Astrocyte (in vitro differentiated cells and primary cell): ENCODE data around the gene EXOC4. TPM values are rescaled to one million over a fixed set of nuclear protein-coding genes. Genes with fewer than 3 reads are reported as not detected.
A peak's percentile ranks its signal among the peaks of the same experiment; 100 is the strongest.

Experiments used
- DNase-seq: peaks from one replicate; pipeline ENCODE4 v3.0.0-alpha.2; 2010; ENCODE audit warnings: low read depth
- FAIRE-seq: peaks from 2 replicates; lab custom pipeline; 2011; peaks lifted over from hg19 to GRCh38; lab: Jason Lieb, UNC
- H2AFZ ChIP-seq: 2 replicates; pipeline ENCODE4 v1.6.0; 2012; ENCODE audit warnings: low read depth, low read length, inconsistent platforms
- H3K27ac ChIP-seq: 2 replicates; pipeline ENCODE4 v1.5.1; 2011; ENCODE audit warnings: low read depth, low read length, inconsistent platforms
- H3K27me3 ChIP-seq: 2 replicates; pipeline ENCODE4 v1.6.0; 2011; ENCODE audit warnings: low read length, inconsistent platforms; ENCODE audit not compliant: insufficient read depth
- H3K36me3 ChIP-seq: 2 replicates; pipeline ENCODE4 v1.5.1; 2011; ENCODE audit warnings: low read length, inconsistent platforms; ENCODE audit not compliant: insufficient read depth
- H3K4me1 ChIP-seq: 2 replicates; pipeline ENCODE4 v1.5.1; 2011; ENCODE audit warnings: low read length, inconsistent platforms; ENCODE audit not compliant: insufficient read depth
- H3K4me2 ChIP-seq: 2 replicates; pipeline ENCODE4 v1.6.0; 2012; ENCODE audit warnings: low read length, inconsistent platforms
- H3K4me3 ChIP-seq: 2 replicates; pipeline ENCODE4 v1.5.1; 2011; ENCODE audit warnings: low read depth, mild to moderate bottlenecking, low read length, inconsistent platforms; ENCODE audit not compliant: insufficient read depth
- H3K79me2 ChIP-seq: 2 replicates; pipeline ENCODE4 v1.6.0; 2012; ENCODE audit warnings: mild to moderate bottlenecking, low read length, inconsistent platforms; ENCODE audit not compliant: insufficient read depth
- H3K9ac ChIP-seq: 2 replicates; pipeline ENCODE4 v1.6.0; 2012; ENCODE audit warnings: mild to moderate bottlenecking, low read length, inconsistent platforms
- H3K9me3 ChIP-seq: 2 replicates; pipeline ENCODE4 v1.5.1; 2012; ENCODE audit warnings: low read depth, mild to moderate bottlenecking, low read length, inconsistent platforms; ENCODE audit not compliant: insufficient read depth
- H4K20me1 ChIP-seq: 2 replicates; pipeline ENCODE4 v1.6.0; 2012; ENCODE audit warnings: low read length, inconsistent platforms; ENCODE audit not compliant: insufficient read depth
- H3K27ac Mint-ChIP-seq: one replicate; pipeline ENCODE4 v1.8.0; 2021; ENCODE audit warnings: mild to moderate bottlenecking, mixed read lengths; ENCODE audit not compliant: unreplicated experiment
- H3K27me3 Mint-ChIP-seq: one replicate; pipeline ENCODE4 v1.8.0; 2021; ENCODE audit warnings: low read depth, mixed read lengths; ENCODE audit not compliant: unreplicated experiment
- H3K36me3 Mint-ChIP-seq: one replicate; pipeline ENCODE4 v1.8.0; 2021; ENCODE audit warnings: low read depth, mixed read lengths; ENCODE audit not compliant: unreplicated experiment
- H3K4me1 Mint-ChIP-seq: one replicate; pipeline ENCODE4 v1.8.0; 2021; ENCODE audit warnings: low read depth, mixed read lengths; ENCODE audit not compliant: unreplicated experiment
- H3K4me3 Mint-ChIP-seq: one replicate; pipeline ENCODE4 v1.8.0; 2021; ENCODE audit warnings: mild to moderate bottlenecking, moderate library complexity, mixed read lengths; ENCODE audit not compliant: unreplicated experiment
- H3K9me3 Mint-ChIP-seq: one replicate; pipeline ENCODE4 v1.8.0; 2021; ENCODE audit warnings: mild to moderate bottlenecking, mixed read lengths; ENCODE audit not compliant: unreplicated experiment
- EZH2 ChIP-seq: IDR thresholded peaks from 2 replicates; pipeline ENCODE4 v1.6.1; 2012; ENCODE audit warnings: mild to moderate bottlenecking, low read length, inconsistent platforms; ENCODE audit not compliant: insufficient read depth
- total RNA-seq: library from RNA; stranded (reverse); gene quantifications from 2 replicates; pipeline ENCODE4 v1.2.1, GENCODE V29; 2021
- TF ChIP-seq, protein P1 (sequence below): IDR thresholded peaks from 2 replicates; pipeline ENCODE4 v1.5.1; 2011; ENCODE audit warnings: low read depth, mild to moderate bottlenecking, inconsistent platforms, low read length, moderate library complexity; ENCODE audit not compliant: insufficient read depth

The EXOC4 gene
- total RNA-seq, 1 donor from 2014 or later = 57.5 TPM

DNA sequence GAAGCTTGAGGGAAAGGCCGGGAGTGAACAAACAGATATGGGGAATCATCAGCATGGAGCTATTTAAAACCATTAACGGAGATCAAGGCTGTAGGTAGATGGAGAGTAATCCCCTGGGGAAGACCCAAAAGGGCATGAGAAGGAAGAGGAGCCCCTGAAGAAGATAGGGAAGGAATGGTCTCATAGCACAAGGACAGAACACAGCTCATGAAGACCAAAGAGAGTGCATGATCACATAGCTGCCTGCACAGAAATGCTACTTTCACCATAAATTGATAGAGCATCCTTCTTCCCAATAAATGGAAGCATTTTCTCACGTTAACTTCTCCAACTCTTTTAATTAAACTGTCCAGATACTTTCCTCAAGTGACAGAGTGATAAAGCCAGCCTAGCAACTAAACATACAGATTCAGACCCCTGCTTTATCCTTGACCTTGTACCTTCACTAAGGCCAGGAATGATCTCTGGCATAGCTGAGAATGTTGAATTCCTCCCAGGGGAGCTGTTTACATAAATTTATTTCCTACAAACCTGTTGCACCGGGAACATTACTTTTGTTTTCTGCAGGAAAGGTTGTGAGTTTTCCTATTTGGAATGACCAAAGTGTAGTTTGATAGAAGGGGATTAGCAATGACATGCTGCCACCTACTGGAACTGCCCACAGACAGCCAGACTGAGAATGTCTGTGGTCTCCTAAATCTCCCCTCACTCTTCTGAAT lies 763.5 kb downstream of the EXOC4 start:
- Mint-ChIP-seq H3K4me1 (no peaks in the 10 kb centered on the region), H3K27me3 (no peaks in the 10 kb centered on the region), H3K27ac (no peak overlapping the region), H3K36me3 (no peaks in the 10 kb centered on the region), H3K9me3 (no peaks in the 10 kb centered on the region), H3K4me3 (no peak overlapping the region)
- Histone ChIP-seq H3K79me2 (no peaks in the 10 kb centered on the region), H3K27ac (no peak overlapping the region), H3K27me3 (no peaks in the 10 kb centered on the region), H2AFZ (no peak overlapping the region), H3K4me1 (no peaks in the 10 kb centered on the region), H3K36me3 (no peaks in the 10 kb centered on the region), H3K4me3 (no peak overlapping the region), H3K9ac (no peak overlapping the region), H3K4me2 (no peak overlapping the region), H4K20me1 (peaks cover 4% of the 10 kb centered on the region), H3K9me3 (no peaks in the 10 kb centered on the region)
- FAIRE-seq = no peak
- DNase-seq = peak; percentile 10
- TF ChIP-seq EZH2 = no peak
- TF ChIP-seq, protein P1, sequence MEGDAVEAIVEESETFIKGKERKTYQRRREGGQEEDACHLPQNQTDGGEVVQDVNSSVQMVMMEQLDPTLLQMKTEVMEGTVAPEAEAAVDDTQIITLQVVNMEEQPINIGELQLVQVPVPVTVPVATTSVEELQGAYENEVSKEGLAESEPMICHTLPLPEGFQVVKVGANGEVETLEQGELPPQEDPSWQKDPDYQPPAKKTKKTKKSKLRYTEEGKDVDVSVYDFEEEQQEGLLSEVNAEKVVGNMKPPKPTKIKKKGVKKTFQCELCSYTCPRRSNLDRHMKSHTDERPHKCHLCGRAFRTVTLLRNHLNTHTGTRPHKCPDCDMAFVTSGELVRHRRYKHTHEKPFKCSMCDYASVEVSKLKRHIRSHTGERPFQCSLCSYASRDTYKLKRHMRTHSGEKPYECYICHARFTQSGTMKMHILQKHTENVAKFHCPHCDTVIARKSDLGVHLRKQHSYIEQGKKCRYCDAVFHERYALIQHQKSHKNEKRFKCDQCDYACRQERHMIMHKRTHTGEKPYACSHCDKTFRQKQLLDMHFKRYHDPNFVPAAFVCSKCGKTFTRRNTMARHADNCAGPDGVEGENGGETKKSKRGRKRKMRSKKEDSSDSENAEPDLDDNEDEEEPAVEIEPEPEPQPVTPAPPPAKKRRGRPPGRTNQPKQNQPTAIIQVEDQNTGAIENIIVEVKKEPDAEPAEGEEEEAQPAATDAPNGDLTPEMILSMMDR = peak; percentile 82

DNA sequence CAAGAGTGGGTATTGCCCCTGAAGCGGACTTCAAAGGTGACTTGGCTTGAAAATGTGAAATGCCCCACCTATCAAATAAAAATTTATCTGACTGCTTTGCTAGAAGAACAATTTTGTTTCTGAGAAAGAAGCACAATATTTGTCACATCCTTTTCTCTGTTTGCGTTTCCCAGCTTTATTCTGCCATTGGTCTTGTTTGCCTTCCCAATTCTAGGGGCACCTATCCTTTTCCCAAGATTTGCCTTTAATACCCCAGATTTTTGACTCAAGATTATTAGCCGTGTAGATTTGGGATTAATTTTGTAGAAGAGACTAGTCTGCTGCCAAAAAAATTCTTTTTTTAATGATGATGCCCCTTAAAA lies 764.0 kb downstream of the EXOC4 start:
- H3K79me2 ChIP-seq = no peaks in the 10 kb centered on the region
- peaks cover 4% of the 10 kb centered on the region for H4K20me1 ChIP-seq
- no peaks in the 10 kb centered on the region for H3K27me3 ChIP-seq
- no peak overlapping the region for H3K4me3 Mint-ChIP-seq
- no peak for DNase-seq
- no peaks in the 10 kb centered on the region for H3K36me3 ChIP-seq
- no peak overlapping the region for H2AFZ ChIP-seq
- no peak for FAIRE-seq
- H3K27ac ChIP-seq = no peak overlapping the region
- H3K4me3 ChIP-seq = no peak overlapping the region
- H3K9me3 Mint-ChIP-seq = no peaks in the 10 kb centered on the region
- no peak for TF ChIP-seq EZH2
- TF ChIP-seq, protein P1 = no peak
- no peaks in the 10 kb centered on the region for H3K9me3 ChIP-seq
- no peaks in the 10 kb centered on the region for H3K27me3 Mint-ChIP-seq
- H3K4me1 Mint-ChIP-seq = no peaks in the 10 kb centered on the region
- no peaks in the 10 kb centered on the region for H3K36me3 Mint-ChIP-seq
- H3K27ac Mint-ChIP-seq = peak overlapping the region; percentile 30
- no peak overlapping the region for H3K9ac ChIP-seq
- no peaks in the 10 kb centered on the region for H3K4me1 ChIP-seq
- H3K4me2 ChIP-seq = no peak overlapping the region

DNA sequence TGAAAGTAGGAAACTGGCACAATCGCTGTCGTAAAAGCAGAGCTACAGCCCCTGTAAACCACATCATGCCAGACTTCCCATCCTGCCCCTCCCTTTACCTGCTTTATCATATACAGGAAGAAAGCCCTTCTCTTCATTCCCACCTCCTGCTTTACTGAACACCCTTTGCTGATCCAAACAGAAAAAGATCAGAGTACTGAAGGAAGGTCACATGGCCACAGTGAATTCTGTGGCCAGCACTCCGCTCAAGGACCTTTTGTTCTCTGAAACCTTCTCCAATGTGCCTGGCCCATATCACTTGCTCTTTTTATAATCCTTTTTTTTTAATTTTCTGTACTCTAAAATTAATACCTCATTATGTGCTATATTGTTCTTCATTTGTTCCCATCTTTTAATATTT lies 765.4 kb downstream of the EXOC4 start:
- no peak overlapping the region for H3K9ac ChIP-seq
- no peak for TF ChIP-seq EZH2
- TF ChIP-seq, protein P1 = no peak
- H3K36me3 Mint-ChIP-seq = no peaks in the 10 kb centered on the region

More for the DNA sequence above, 765.4 kb downstream of the EXOC4 start:
- no peaks in the 10 kb centered on the region for H3K27me3 ChIP-seq
- FAIRE-seq (no peak), DNase-seq (no peak)
- H3K4me1 ChIP-seq = no peaks in the 10 kb centered on the region
- H3K9me3 ChIP-seq = no peaks in the 10 kb centered on the region
- Mint-ChIP-seq H3K9me3 (no peaks in the 10 kb centered on the region), H3K27me3 (no peaks in the 10 kb centered on the region), H3K27ac (no peak overlapping the region), H3K4me1 (no peaks in the 10 kb centered on the region), H3K4me3 (no peak overlapping the region)
- H3K36me3 ChIP-seq = no peaks in the 10 kb centered on the region
- no peak overlapping the region for H3K4me2 ChIP-seq
- no peak overlapping the region for H3K27ac ChIP-seq
- peaks cover 4% of the 10 kb centered on the region for H4K20me1 ChIP-seq
- no peak overlapping the region for H2AFZ ChIP-seq
- no peaks in the 10 kb centered on the region for H3K79me2 ChIP-seq
- no peak overlapping the region for H3K4me3 ChIP-seq
